NCI-H82 (cell line): Measurements from ENCODE around the gene SLC12A6.
"Not testable (repeated sequence)": the region's sequence is repeated elsewhere in the genome, so short reads cannot be mapped to it uniquely, and the experiment has no call there.

Experiments
- DNase-seq: peaks from one replicate; lab custom pipeline; 2025; lab: John Stamatoyannopoulos, UW

The SLC12A6 gene

GRCh38 chr15:34357653-34358052, 20.1 kb upstream of the SLC12A6 start:
- DNase-seq = no peak

DNA sequence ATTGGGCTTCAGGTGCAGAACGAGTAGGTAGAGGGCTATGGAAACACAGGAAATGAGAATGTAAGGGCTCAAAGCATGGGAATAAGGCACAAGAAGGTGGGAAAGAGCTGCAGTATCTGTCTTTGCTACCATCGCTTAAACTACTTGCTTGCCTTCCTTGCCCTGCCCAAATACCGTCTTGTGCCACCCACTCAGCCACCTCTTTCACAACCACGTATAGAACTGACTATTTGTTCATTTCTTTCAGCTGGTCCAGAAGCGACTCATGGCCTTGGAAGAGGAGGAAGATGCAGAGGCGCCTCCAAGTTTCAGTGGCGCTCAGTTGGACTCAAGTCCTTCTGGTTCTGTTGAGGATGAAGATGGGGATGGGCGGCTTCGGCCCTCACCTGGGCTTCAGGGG, 17.7 kb upstream of the SLC12A6 start:
- DNase-seq = no peak

DNA sequence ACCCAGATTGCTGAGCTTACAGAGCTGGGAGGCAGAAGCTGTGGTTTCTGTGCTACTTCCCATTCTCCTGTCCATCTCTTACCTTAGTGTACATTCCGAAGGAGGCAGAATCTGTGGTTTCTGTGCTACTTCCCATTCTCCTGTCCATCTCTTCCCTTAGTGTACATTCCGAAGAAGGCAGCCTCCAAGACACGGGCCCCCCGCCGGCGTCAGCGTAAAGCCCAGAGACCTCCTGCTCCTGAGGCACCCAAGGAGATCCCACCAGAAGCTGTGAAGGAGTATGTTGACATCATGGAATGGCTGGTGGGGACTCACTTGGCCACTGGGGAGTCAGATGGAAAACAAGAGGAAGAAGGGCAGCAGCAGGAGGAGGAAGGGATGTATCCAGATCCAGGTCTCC, 16.7 kb upstream of the SLC12A6 start:
- DNase-seq = no peak

DNA sequence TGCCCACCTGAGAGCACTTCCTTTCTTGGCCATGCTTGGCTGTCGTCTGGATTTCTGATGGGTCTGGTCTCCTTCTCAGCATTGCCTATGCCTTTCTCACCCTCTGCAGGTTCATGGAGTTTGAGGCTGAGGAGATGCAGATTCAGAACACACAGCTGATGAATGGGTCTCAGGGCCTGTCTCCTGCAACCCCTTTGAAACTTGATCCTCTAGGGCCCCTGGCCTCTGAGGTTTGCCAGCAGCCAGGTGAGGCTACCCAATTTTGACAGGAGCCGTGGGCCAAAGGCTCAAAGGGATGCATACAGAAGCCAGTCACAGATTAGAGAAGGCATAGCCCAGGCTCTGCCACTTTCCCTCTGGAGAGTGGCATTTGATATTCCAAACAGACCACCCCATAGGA, 16.0 kb upstream of the SLC12A6 start:
- no peak for DNase-seq

- not testable (repeated sequence) for DNase-seq
Measured at GRCh38 chr15:34352996-34353395, 15.4 kb upstream of the SLC12A6 start.

GRCh38 chr15:34349769-34350168, 12.2 kb upstream of the SLC12A6 start:
- DNase-seq = no peak

DNA sequence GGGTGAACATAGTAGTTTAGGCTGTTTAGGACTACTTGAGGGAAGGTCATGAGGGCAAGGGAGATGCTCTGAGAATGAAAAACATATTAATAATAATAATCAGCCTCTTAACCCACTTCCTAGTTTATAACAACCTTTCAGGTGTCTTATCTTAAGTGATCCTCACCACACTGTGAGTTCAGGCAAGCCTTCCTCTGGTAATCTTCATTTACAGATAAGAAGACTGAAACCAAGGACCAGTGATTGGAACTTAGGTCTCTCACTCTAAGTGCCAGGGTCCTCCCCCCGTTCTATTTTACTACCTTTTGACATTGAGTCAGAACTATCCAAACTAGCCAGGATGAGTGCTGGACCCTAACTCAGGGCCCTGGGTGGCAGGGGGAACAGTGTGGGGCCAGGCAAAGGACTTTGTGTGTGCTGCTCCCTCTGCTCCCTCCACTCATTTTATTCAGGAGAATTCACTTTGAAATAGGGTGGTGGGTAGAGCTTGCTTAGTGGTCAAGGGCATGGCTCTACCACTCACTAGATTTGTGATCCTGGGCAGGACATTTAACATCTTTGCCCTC, 11.2 kb upstream of the SLC12A6 start:
- DNase-seq = no peak

GRCh38 chr15:34347951-34348638, 10.5 kb upstream of the SLC12A6 start:
- no peak for DNase-seq

GRCh38 chr15:34342737-34343575, 5.4 kb upstream of the SLC12A6 start, which contains the start of the genes NOP10 and NUTM1:
Gene NOP10 (minus strand): TSS chr15:34343136. CDS start chr15:34343073, 63 bp downstream.
Gene NUTM1 (plus strand): TSS chr15:34343315. CDS start chr15:34343697, 382 bp downstream.
- DNase-seq = peak; percentile 96

- not testable (repeated sequence) for DNase-seq
Measured at GRCh38 chr15:34342213-34342736, 4.7 kb upstream of the SLC12A6 start.

DNA sequence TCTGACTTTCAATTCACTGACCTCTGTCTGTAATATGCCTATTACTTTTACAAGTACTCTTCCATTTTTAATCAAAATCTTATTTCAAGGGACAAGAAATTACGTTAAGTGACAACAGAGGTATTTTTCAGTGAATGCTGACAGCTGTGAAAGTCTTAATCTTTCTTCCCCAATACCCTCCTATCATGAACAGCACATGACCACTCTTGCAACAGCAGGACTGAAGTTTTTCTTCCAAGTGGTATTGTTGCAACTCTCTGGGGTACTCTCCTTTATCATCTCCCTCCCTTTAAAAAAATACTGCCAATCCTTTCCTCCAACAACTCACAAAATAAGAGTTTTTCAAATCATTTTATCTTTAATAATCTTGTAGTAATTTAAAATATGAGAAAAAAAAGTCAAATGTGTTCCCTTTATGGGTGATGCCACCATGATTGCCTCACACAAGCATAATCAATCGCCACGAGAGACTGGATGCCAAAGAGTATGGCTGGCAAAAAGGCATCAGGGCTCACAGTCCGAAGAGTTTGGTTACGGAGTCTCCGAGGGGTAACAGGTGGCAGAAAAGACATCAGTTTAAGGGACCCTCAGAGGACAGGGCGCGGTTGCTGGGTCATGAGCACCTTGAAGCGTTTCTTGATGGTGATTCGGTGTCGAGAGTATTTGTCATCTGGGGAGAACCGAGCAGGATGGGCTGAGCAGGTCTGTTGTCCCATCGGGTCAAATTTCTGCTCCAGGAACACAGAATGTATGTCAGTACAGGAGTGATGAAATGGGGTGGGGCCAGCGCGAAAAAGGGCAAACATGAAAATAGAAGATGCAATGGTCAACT, 4.0 kb upstream of the SLC12A6 start:
- DNase-seq = no peak

DNA sequence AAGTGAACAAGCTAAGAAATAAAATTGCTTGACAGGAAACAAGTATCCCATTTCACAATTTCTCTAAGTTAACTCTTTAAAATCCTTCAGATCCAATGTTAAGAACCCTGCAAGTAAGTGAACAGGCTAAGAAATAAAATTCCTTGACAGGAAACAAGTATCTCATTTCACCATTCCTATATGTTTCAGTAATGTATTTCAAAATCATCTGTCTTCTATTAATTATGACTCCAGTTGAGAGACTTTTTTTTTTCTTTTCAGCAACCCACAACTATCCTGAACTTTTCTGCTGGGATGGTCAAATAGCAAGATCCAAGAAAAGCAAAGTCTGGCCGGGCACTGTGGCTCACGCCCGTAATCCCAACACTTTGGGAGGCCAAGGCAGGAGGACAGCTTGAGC, 2.4 kb upstream of the SLC12A6 start:
- no peak for DNase-seq

- DNase-seq = no peak
Measured at GRCh38 chr15:34338347-34338746, 766 bp upstream of the SLC12A6 start.

DNA sequence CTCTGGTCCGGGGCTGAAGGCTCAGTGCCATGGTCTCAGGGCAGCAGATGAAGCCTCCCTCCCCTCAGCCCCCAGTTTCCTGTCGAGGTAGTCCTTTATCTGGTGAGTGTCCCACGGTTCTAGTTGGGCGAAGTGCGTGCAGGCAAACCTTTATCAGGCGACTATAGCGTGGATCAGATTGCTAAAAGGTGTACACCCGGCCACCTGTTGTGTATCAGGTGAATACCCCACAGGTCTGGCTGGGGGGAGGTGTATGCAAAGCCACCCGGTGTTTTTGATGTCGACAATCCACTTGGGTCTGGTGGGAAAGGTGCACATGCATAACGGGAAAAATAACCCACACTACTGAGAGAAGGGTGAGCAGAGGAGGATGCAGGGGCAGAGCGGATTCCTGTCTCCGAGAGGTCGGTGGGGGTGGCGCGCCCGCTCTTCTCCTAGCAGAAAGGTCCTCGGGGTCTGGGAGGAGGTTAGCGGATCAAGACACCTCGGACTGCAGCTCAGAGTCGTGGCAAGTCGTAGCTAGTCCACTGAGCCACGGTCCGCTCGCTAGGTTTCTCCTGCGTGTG, 507 bp downstream of the SLC12A6 start:
- DNase-seq = peak; percentile 53

DNA sequence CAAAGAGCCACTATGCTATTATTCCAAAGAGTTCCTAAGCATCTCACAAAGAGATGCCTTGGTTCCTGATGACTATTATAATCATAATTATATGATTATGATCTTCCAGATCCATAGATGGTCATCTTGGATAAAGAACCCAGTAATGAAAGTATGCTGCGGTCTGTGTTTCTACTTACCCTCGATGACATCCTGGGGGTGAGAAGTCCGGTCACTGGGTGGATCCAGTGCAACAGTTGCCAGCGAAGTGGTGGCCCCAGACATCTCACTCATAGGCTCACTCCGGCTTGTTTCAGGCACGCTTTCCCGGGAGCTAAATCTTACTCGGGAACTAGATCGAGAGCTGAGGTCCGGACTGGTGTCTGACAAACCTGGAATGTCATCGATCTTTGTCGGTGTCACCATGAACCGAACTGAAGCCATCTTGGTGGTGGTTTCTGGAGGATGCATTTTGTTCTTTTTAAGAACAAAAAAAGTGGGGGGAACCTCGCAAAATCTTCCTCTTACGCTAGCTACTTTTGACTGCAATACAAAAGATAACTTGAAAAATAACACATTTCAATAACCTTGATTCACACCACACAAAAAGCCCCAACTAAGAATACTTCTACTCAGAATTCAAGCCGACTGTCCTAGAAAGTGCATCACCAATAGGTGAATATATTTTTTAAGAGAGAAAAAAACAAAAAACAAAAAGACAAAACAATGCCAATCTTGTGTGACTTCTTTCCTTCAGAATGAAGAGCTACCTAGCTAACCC, 1.2 kb downstream of the SLC12A6 start:
- peak; percentile 16 for DNase-seq

DNA sequence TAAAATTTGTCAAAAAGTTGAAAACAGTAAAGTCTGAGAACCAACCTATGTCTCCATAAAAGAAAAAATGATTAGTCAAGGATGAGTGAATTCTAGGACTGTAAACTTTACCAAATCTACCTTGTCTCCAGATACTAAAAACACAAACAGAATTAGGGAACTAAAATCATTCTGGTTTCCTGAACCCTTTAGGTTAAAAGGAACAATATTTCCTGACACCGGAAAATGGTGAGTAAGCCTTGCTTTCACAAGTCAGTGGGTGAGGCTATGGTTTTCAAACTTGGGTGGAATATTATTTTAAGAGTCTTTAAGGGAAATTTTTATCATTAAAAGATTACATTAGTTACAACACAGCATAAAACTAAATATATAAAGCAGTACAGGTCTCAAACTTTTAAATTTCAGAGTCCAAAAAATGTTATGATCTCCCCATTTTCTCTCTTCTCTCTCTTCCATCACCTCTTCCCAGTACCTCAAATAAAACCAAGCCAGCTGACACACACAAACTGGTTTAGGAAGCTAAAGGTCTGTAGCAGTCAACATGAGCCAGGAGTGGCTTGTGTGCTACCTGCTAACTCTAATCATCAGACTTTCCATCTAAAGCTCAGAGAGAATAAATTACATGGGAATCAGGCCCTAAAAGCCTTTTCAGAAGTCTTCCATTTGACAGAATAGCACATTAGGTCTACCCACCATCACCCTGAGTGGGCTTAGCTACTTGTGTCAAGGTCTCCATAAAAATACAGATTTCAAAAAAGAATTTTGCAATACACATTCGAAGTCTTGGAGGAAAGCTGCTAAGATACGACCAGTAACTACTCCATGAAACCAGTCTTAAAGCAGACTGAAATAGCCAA, 2.2 kb downstream of the SLC12A6 start:
- DNase-seq = no peak

GRCh38 chr15:34334672-34335071, 2.9 kb downstream of the SLC12A6 start:
- no peak for DNase-seq

DNA sequence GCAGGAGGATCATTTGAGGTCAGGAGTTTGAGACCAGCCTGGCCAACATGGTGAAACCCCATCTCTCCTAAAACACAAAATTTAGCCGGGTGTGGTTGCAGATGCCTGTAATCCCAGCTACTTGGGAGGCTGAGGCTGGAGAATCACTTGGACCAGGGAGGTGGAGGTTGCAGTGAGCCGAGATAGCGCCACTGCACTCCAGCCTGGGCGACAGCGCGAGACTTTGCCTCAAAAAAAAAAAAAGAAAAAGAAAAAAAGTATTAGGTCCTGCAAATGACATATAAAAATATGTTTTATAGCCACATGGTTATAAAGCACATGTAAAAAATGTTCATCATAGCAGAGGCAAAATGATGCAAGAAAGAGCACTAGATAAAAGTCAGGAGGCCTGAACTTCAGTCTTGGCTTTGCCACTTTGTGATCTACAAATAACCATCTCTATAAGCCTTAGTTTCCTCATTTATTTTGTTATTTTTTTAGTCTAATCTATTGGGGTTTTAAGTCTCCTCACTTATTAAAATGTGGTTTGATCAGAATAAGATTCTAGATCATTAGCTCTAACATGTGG, 4.9 kb downstream of the SLC12A6 start:
- no peak for DNase-seq

DNA sequence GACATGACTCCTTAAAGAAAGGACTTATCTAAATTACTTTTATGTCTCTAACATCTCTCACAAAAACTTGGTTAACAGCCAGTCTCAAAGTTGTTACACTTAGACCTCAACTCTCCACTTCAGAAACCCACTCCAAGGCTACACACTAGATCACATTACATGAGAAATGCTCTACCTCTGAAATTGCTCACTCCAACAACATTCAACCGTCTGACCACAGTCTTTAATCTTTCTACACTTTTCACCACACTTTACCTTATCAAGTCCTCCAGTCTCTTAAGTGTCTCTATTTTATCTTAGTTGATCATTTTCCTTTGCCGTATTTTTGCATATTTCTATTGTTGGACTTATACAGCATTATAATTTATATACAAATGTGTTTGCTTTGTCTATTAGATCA, 5.8 kb downstream of the SLC12A6 start:
- DNase-seq = no peak
